GM19372 (cell line): ENCODE data around the gene STIP1.

ENCODE experiments used
- ATAC-seq: cut with Tn5 transposase; IDR thresholded peaks from one replicate; pipeline ENCODE4 v1.9.1; 2021; ENCODE audit warnings: mild to moderate bottlenecking, low read depth, moderate library complexity; ENCODE audit not compliant: unreplicated experiment

Gene STIP1

GRCh38 chr11:64185693-64186491 lies at the start of gene STIP1:
TSS of gene STIP1 (plus strand) at chr11:64186171. CDS start at chr11:64186262, 91 bp downstream.
- ATAC-seq, result peak; percentile 78

GRCh38 chr11:64136765-64137441 lies 49.1 kb upstream of the STIP1 start:
- no peak for ATAC-seq

DNA sequence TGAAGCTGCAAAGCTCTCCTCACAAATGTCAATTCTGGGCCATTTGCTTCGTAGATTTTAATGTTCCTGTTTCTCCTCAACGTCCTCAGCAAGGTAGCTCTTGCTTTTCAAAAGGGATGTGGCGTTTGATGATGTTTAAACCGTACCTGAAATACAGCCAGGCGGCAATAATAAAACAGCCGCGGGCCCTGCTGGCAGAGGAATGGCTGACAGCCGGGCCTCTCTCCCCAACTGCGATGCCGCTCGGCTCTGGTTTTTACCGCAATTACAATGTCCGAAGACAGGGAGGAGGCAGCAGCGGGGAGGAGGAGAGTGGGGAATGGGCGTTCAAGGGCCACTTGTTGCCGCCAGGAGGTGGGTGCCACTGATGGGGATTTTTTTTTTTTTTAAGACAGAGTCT lies 47.6 kb upstream of the STIP1 start:
- ATAC-seq, result no peak

GRCh38 chr11:64139049-64139448 lies 46.9 kb upstream of the STIP1 start:
- ATAC-seq, result no peak

DNA sequence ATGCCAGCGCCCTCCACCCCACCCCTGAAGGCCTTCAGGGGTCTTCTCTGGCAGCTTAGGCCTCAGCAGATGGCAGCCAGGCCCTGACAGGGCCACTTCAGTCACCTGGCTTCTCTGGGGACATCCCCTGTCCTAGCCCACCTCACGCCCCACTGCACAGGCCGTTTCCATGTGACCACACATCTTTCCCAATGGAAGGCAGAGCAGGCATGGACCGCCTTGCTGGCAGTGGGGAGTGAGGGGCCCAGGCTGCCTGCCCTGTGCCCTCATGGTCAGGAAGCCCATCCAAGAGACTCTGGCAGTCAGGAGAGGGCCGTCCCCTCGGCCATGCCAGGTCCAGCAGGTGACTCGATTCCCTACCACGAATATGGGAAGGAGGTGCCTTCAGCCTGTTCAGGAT lies 45.9 kb upstream of the STIP1 start:
- ATAC-seq, result no peak

- ATAC-seq, result no peak
Observed at GRCh38 chr11:64141081-64141783, 44.7 kb upstream of the STIP1 start.

DNA sequence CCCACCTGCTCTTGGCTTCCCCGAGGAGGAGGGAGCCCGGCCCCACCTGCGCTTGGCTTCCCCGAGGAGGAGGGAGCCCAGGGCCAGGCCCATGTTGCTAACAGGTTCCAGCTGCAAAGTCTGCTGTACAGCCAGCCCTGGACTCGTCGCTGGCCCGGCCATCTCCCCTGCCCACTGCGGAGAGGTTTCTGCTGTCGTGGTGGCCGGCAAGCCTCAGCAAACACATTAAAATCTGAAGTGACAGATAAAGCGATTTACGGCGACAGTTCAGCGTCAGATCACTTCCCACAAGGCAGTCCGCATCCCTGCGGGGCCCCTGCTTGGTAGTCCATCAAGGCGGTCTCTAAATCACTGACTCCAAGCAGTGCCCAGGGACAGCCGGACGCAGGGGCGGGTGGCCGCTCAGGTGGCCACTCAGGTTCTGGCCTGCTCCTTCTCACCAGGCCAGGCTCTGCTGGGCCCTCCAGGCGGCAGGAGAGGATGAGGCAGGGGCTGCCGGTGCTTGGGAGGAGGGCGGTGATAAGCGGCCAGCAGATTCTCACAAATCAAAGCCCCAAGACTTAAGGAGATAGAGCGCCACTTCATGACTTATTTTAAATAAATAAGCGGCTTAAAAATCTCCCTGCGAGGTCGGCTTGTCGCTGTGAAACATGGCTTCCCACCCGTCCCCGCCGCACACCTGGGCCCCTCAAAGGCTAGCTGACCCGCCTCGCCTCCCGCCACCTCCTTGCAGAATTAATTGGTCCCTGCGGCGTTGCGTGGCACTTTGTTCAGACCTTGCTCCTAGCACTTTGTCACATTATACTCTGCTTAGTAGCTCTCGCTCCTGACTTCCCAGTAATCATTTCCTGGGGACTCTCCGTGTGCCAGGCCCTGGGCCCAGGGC lies 41.1 kb upstream of the STIP1 start:
- ATAC-seq, result no peak

DNA sequence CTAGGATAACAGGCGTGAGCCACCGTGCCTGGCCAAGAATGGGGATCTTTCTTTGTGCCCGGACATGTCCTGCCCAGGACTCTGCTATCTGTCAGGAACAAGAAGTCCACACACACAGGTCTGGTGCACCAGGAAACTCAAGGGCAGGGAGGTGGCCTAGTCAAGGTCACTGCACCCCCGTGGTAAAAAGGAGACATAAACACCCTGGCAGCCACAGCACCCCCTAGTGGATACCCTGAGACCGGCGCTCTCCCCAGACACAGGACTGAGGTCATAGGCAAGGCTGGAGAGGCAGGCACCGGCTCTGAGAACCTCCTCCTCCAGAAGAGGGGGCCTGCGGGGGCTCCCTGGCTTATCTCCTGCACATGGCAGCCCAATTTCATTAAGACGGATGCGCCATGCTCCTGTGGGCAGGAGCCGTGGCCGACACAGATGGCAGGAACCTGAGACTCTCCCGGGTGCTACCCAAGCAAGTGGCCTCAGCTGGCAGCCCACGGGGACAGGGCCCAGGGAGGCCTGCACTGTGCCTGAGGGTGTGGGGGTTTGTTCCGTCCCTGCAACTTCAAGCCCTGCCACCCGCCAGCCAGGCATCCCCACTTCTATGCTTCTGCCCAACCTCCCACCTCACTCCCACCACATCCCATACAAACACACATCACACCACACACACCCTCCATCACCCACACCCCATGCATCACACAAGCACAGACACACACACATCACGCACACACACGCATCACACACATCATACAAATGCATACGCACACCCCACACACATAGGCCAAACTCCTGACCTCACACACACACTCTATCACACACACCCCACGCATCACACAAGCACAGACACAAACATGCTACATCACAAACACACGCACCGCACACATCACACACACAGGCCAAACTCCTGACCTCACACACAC lies 39.7 kb upstream of the STIP1 start:
- ATAC-seq, result no peak

GRCh38 chr11:64148226-64148916 lies 37.6 kb upstream of the STIP1 start:
- ATAC-seq, result no peak

DNA sequence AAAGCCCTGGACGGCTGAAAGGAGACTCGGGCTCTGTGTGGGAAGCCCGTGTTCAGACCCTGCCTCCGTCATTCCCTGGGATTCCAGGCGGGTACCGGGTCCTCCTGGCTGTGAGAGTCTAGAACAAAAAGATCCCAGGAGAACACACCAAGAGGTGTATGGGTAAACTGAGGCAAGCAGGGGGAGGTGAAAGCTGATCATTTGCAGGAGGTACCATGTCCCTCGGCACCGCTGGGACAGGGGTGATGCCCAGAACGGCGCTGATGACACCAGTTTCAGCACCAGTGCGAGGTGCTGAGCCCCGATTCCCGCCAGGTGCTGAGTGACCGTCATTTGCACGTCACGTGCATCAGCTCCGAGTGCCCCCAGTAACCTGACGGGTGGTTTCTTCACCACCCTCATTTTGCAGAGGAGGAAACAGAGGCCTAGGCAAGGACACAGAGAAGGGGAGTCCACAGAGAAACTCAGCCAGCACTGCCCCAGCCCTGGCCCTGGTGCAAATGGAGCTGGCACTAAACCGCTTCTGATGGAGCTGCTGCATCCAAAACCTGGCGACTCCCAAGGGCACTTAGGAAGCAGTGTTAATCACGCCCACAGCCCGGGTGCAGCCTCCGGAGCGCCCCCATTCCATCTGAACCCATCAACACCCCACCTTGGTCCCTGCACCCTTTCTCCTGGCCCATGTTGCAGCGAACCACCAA lies 36.9 kb upstream of the STIP1 start:
- no peak for ATAC-seq

DNA sequence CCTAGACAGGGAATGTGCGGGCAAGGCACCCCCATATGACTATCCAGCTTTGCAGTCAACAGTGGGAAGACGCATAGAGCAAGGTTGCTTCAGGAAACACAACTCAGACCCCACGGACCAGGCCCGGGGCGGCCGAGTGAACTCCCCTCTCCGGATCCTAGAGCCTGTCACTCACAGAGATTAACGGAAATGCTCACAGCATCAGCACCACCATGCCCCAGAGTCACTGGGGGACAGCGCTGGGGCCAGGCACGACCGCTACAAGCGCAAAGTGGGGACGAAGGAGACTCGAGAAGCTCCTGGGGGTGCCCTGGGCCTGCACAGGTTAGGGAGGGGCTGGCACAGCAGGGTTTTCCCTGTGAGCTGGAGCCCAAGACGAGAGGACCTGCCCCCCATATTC lies 35.9 kb upstream of the STIP1 start:
- no peak for ATAC-seq

DNA sequence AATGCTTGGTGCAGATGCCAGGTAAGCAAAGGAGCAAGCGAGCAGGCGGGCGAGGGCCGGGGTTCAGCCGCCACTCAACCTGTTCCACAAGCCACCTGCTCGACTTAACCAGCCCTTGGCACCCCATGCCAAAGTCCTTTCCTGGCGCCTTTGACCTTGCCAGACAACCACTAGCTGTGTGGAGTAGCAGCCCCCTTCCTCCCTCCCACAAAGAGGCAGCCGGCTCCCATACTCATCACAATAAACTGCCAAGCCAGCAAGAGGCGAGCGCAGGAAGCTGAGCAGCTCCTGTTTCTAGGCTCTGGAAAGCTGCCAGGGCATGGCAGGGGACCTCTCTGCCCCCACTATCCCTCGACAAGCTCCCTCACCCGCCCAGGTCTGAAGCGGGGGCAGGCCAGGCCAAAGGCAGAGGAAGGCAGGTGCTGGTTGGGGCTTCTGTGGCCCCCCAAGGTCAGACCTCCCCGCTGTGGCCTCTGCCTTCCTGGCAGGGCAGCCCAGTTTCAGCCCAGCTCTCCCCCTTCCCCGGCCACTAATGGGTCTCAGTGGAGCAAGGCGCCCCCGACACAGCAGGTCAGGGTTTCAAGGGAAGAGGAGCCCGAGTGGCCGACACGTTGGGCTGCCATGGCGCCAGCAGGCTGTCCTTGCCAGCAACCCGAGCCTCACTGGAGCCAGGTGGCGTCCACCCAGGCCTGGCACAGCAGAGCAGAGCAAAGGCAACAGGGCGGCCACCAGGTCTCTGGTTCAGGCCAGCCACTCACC lies 35.3 kb upstream of the STIP1 start:
- ATAC-seq, result no peak

GRCh38 chr11:64151337-64151736 lies 34.6 kb upstream of the STIP1 start:
- ATAC-seq, result no peak

GRCh38 chr11:64152841-64153691 lies 32.9 kb upstream of the STIP1 start:
- ATAC-seq, result no peak

DNA sequence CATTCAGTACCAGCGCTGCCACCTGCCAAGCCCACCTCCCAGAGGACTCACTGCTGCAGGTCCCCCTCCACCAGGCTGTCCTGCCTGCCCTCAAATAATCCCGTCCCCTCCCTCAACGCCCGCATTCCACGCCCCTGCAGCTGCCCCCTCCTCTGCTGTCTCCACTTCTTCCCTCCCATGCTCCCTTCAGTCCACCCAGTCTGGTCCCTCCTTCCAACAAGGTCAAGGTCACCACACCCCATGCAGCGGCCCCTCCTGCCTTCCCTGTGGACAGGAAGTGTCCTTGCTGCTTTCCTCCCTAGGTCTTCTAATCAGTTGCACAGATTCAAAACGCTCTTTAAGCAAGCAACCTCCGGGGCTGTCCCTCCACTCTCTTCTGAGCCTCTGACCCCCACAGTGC lies 32.2 kb upstream of the STIP1 start:
- no peak for ATAC-seq

DNA sequence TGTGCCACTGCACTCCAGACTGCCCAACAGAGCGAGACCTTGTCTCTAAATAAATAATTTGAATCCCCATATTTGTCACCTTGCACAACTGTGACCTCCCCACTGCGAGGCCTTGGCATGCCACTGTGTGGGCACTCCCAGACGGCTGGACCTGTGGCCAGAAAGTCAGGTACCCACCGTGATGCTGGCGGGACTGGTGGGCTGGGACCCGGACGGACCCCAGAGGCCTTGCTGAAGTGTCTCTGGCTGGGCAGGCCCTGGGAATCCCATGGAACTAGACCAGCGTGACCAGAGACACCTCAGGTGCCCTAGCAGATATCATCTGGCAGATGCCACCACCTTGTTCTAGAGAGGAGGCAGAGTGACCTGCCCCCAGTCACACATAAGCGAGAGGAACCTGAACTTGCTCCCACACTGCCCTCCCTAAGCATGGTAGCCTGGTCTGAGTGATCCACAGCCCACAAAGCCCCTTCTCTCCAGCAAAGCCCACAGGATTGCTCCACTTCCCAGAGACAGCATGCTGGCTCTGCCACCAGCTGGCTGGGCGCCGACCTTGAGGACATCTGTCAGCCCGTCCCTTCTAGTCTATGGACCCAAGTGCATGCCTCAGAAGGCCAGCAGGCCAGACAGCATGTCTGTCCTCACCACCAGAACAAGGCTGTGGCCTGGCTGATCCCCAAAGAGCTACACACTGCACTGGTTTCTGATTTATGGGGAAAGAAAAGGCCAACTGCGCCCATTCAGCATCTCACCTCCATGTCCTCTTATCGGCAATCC lies 29.5 kb upstream of the STIP1 start:
- no peak for ATAC-seq
